ENCODE measurements around the gene CLDND2.
"Not testable (repeated sequence)": the region's sequence is repeated elsewhere in the genome, so short reads cannot be mapped to it uniquely, and the experiment has no call there.

DNA sequence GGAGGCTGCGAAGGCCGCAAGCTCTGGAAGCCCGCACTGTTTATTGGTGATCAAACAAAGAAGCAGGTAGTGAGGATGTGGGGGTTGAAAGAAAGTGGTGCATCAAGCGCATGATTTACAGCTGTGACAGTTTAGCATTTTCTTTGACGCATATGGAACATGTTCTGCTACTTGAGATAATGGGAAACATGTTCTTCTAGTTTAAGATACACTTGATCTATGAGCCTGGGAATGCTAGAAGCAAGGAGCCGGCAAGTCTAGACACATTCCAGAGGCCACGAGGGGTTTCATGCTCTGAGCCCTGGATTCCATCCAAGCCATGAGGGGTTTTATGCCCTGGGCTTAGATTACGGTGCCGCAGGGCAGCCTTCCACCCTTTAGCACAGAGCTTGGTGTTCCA, 28.6 kb upstream of the CLDND2 start:
- TF ChIP-seq, protein P1, sequence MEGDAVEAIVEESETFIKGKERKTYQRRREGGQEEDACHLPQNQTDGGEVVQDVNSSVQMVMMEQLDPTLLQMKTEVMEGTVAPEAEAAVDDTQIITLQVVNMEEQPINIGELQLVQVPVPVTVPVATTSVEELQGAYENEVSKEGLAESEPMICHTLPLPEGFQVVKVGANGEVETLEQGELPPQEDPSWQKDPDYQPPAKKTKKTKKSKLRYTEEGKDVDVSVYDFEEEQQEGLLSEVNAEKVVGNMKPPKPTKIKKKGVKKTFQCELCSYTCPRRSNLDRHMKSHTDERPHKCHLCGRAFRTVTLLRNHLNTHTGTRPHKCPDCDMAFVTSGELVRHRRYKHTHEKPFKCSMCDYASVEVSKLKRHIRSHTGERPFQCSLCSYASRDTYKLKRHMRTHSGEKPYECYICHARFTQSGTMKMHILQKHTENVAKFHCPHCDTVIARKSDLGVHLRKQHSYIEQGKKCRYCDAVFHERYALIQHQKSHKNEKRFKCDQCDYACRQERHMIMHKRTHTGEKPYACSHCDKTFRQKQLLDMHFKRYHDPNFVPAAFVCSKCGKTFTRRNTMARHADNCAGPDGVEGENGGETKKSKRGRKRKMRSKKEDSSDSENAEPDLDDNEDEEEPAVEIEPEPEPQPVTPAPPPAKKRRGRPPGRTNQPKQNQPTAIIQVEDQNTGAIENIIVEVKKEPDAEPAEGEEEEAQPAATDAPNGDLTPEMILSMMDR (IDR thresholded peaks at IDR 0.05): not testable (repeated sequence)
- TF ChIP-seq, protein P2, sequence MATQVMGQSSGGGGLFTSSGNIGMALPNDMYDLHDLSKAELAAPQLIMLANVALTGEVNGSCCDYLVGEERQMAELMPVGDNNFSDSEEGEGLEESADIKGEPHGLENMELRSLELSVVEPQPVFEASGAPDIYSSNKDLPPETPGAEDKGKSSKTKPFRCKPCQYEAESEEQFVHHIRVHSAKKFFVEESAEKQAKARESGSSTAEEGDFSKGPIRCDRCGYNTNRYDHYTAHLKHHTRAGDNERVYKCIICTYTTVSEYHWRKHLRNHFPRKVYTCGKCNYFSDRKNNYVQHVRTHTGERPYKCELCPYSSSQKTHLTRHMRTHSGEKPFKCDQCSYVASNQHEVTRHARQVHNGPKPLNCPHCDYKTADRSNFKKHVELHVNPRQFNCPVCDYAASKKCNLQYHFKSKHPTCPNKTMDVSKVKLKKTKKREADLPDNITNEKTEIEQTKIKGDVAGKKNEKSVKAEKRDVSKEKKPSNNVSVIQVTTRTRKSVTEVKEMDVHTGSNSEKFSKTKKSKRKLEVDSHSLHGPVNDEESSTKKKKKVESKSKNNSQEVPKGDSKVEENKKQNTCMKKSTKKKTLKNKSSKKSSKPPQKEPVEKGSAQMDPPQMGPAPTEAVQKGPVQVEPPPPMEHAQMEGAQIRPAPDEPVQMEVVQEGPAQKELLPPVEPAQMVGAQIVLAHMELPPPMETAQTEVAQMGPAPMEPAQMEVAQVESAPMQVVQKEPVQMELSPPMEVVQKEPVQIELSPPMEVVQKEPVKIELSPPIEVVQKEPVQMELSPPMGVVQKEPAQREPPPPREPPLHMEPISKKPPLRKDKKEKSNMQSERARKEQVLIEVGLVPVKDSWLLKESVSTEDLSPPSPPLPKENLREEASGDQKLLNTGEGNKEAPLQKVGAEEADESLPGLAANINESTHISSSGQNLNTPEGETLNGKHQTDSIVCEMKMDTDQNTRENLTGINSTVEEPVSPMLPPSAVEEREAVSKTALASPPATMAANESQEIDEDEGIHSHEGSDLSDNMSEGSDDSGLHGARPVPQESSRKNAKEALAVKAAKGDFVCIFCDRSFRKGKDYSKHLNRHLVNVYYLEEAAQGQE (IDR thresholded peaks at IDR 0.05; ENCODE audit: insufficient read depth in 1 of 2, low read depth in 2 of 2, low read length in 1 of 2): not testable (repeated sequence)
- not testable (repeated sequence) for TF ChIP-seq TCF7L2 (IDR thresholded peaks at IDR 0.05; ENCODE audit: low read depth, low read length); POLR2AphosphoS5 (IDR thresholded peaks at IDR 0.05; ENCODE audit: low read depth, low read length); SIN3A (IDR thresholded peaks at IDR 0.05; ENCODE audit: borderline replicate concordance, insufficient read depth, low read depth, low read length)
